ENCODE data around the gene RPS3. TPM values are rescaled to one million over a fixed set of nuclear protein-coding genes. Genes with fewer than 3 reads are reported as not detected.
A peak's percentile ranks its signal among the peaks of the same experiment; 100 is the strongest.

The RPS3 gene
- total RNA-seq, 1 experiment from 2014 or later: 1,749 TPM

- H3K9me3 Mint-ChIP-seq (ENCODE audit: low read depth, unreplicated experiment): no peaks in the 10 kb centered on the region
- intact Hi-C loops (cut with micrococcal nuclease; ENCODE audit: unreplicated experiment): no loop called here
- no peak overlapping the region for H3K4me3 Mint-ChIP-seq (ENCODE audit: low read depth, unreplicated experiment)
- H3K27me3 Mint-ChIP-seq (ENCODE audit: unreplicated experiment): no peaks in the 10 kb centered on the region
- CTCF ChIA-PET: no interaction called here
- H3K4me1 Mint-ChIP-seq (ENCODE audit: low read depth, unreplicated experiment): peaks cover 25% of the 10 kb centered on the region
- no peak for DNase-seq
- no TSS peak for BruUV-seq (replicated peaks)
- TF ChIP-seq, protein P1, sequence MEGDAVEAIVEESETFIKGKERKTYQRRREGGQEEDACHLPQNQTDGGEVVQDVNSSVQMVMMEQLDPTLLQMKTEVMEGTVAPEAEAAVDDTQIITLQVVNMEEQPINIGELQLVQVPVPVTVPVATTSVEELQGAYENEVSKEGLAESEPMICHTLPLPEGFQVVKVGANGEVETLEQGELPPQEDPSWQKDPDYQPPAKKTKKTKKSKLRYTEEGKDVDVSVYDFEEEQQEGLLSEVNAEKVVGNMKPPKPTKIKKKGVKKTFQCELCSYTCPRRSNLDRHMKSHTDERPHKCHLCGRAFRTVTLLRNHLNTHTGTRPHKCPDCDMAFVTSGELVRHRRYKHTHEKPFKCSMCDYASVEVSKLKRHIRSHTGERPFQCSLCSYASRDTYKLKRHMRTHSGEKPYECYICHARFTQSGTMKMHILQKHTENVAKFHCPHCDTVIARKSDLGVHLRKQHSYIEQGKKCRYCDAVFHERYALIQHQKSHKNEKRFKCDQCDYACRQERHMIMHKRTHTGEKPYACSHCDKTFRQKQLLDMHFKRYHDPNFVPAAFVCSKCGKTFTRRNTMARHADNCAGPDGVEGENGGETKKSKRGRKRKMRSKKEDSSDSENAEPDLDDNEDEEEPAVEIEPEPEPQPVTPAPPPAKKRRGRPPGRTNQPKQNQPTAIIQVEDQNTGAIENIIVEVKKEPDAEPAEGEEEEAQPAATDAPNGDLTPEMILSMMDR (IDR thresholded peaks at IDR 0.05; ENCODE audit: unreplicated experiment): no peak
- no peaks in the 10 kb centered on the region for H3K36me3 Mint-ChIP-seq (ENCODE audit: insufficient read depth, unreplicated experiment)
- no peak overlapping the region for H3K27ac Mint-ChIP-seq (ENCODE audit: unreplicated experiment)
Measured at GRCh38 chr11:75369560-75370255, 29.6 kb upstream of the RPS3 start.

GRCh38 chr11:75371949-75372876 lies 27.1 kb upstream of the RPS3 start:
- Mint-ChIP-seq H3K27me3 (ENCODE audit: unreplicated experiment) (no peaks in the 10 kb centered on the region), H3K36me3 (ENCODE audit: insufficient read depth, unreplicated experiment) (no peaks in the 10 kb centered on the region), H3K9me3 (ENCODE audit: low read depth, unreplicated experiment) (no peaks in the 10 kb centered on the region), H3K4me3 (ENCODE audit: low read depth, unreplicated experiment) (no peak overlapping the region), H3K4me1 (ENCODE audit: low read depth, unreplicated experiment) (peaks cover 15% of the 10 kb centered on the region), H3K27ac (ENCODE audit: unreplicated experiment) (peak overlapping the region; percentile 33)
- CTCF ChIA-PET: interaction anchor here (0.6 to 1.5 kb wide), 10 partner anchors 9 to 738 kb away, joined by 3 to 5 read pairs (median 3); no protein-coding TSS in a partner anchor
- no TSS peak for BruUV-seq (replicated peaks)
- DNase-seq: peak; percentile 34
- TF ChIP-seq, protein P1 (IDR thresholded peaks at IDR 0.05; ENCODE audit: unreplicated experiment): no peak
- intact Hi-C loops (cut with micrococcal nuclease; ENCODE audit: unreplicated experiment): no loop called here

DNA sequence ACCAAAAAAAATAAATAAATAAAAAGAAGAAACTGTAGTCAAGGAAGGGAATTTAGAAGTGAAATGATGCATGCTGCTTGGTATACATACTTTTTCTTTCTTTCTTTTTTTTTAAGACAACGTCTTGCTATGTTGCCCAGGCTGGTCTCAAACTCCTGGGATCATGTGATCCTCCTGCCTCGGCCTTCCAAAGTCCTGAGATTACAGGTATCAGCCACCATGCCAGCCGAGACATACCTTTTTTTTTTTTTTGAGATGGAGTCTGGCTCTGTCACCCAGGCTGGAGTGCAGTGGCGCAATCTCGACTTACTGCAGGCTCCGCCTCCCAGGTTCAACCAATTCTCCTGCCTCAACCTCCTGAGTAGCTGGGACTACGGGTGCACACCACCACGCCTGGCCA lies 26.1 kb upstream of the RPS3 start:
- TF ChIP-seq, protein P1 (IDR thresholded peaks at IDR 0.05; ENCODE audit: unreplicated experiment): no peak
- H3K27ac Mint-ChIP-seq (ENCODE audit: unreplicated experiment): no peak overlapping the region
- no TSS peak for BruUV-seq (replicated peaks)
- CTCF ChIA-PET: interaction anchor here (0.6 to 1.5 kb wide), 7 partner anchors 16 to 737 kb away, joined by 3 to 5 read pairs (median 3); no protein-coding TSS in a partner anchor
- no peaks in the 10 kb centered on the region for H3K9me3 Mint-ChIP-seq (ENCODE audit: low read depth, unreplicated experiment)
- peaks cover 15% of the 10 kb centered on the region for H3K4me1 Mint-ChIP-seq (ENCODE audit: low read depth, unreplicated experiment)
- no peak overlapping the region for H3K4me3 Mint-ChIP-seq (ENCODE audit: low read depth, unreplicated experiment)
- DNase-seq: no peak
- no peaks in the 10 kb centered on the region for H3K27me3 Mint-ChIP-seq (ENCODE audit: unreplicated experiment)
- intact Hi-C loops (cut with micrococcal nuclease; ENCODE audit: unreplicated experiment): no loop called here
- H3K36me3 Mint-ChIP-seq (ENCODE audit: insufficient read depth, unreplicated experiment): no peaks in the 10 kb centered on the region

- intact Hi-C loops (cut with micrococcal nuclease; ENCODE audit: unreplicated experiment): no loop called here
- no peaks in the 10 kb centered on the region for H3K27me3 Mint-ChIP-seq (ENCODE audit: unreplicated experiment)
- no peaks in the 10 kb centered on the region for H3K9me3 Mint-ChIP-seq (ENCODE audit: low read depth, unreplicated experiment)
- BruUV-seq (replicated peaks): no TSS peak
- no peak overlapping the region for H3K4me3 Mint-ChIP-seq (ENCODE audit: low read depth, unreplicated experiment)
- TF ChIP-seq, protein P1 (IDR thresholded peaks at IDR 0.05; ENCODE audit: unreplicated experiment): no peak
- H3K4me1 Mint-ChIP-seq (ENCODE audit: low read depth, unreplicated experiment): peaks cover 15% of the 10 kb centered on the region
- H3K27ac Mint-ChIP-seq (ENCODE audit: unreplicated experiment): no peak overlapping the region
- DNase-seq: no peak
- H3K36me3 Mint-ChIP-seq (ENCODE audit: insufficient read depth, unreplicated experiment): no peaks in the 10 kb centered on the region
- CTCF ChIA-PET: no interaction called here
Measured at GRCh38 chr11:75374646-75375045, 24.7 kb upstream of the RPS3 start.
